Right lobe of liver (tissue), 6 donors: Measurements from ENCODE around the gene KCNJ12. TPM values are rescaled to one million over a fixed set of nuclear protein-coding genes. Genes with fewer than 3 reads are reported as not detected.

ENCODE experiments used
- ATAC-seq, 4 donors: fragments of 200-7000 bp; cut with Tn5 transposase; one replicate each; pipeline ENCODE4 v1.9.1; 2020; ENCODE audit warnings: mild to moderate bottlenecking in 4 of 4, moderate library complexity in 4 of 4
- DNase-seq, 3 donors: peaks; one replicate each; pipeline ENCODE4 v3.0.0-alpha.2; 2020
- H3K27ac ChIP-seq, 3 donors: fragments of 200-600 bp; one replicate each; pipeline ENCODE4 v1.8.0; 2022
- H3K27me3 ChIP-seq, 2 donors: fragments of 200-600 bp; one replicate each; pipeline ENCODE4 v1.8.0; 2022
- H3K36me3 ChIP-seq, 4 donors: fragments of 200-600 bp; sonication (generic) in 1 of 4; one replicate each; pipeline versions ENCODE4 v1.5.1 to v1.8.0; 2017 to 2022; ENCODE audit warnings: control low read depth in 1 of 4
- H3K4me1 ChIP-seq, 4 donors: fragments of 200-600 bp; sonication (generic) in 1 of 4; one replicate each; pipeline versions ENCODE4 v1.5.1 to v1.8.0; 2017 to 2022; ENCODE audit warnings: control low read depth in 1 of 4
- H3K4me3 ChIP-seq, 3 donors: fragments of 200-600 bp; one replicate each; pipeline ENCODE4 v1.8.0; 2022
- H3K9me3 ChIP-seq, 4 donors: fragments of 200-600 bp; sonication (generic) in 1 of 4; one replicate each; pipeline versions ENCODE4 v1.5.1 to v1.8.0; 2017 to 2022; ENCODE audit warnings: control low read depth in 1 of 4
- POLR2A ChIP-seq: fragments of 450-650 bp; IDR thresholded peaks from one replicate; pipeline ENCODE4 v1.6.1; 2017; ENCODE audit warnings: antibody characterized with exemption, mild to moderate bottlenecking
- WGBS: methylation state at CpG from one replicate; pipeline ENCODE4 v1.1.6; 2018; ENCODE audit warnings: low coverage, low lambda C conversion rate; ENCODE audit not compliant: insufficient coverage; ENCODE audit errors: missing lambda C conversion rate; 5-methylcytosine and 5-hydroxymethylcytosine counted together
- intact Hi-C, 2 donors: fragments of 100-400 bp; cut with DNase I; formaldehyde crosslinking; loops; one replicate each; pipeline versions ENCODE4 v1.11.2 to v1.14.1; 2022
- total RNA-seq, 6 experiments: library from RNA; depleted of rRNA in 2 of 6; stranded (reverse); fragments of >200 nt in 2 of 6; fragmentation: NEBNext Ultra II Directional in 3 of 6; extraction: Animal tissue kit (Norgen Biotek cat#: 25700) in 3 of 6; gene quantifications; one replicate each; pipeline versions ENCODE4 v1.1.0 to v1.2.4, GENCODE V29; 2016 to 2023
- TF ChIP-seq, protein P1 (sequence below), 4 donors: fragments of 200-600 bp in 3 of 4; fragments of 450-650 bp in 1 of 4; IDR thresholded peaks; one replicate each; pipeline versions ENCODE4 v1.5.1 to v1.8.0; 2016 to 2022; ENCODE audit warnings: antibody characterized with exemption in 4 of 4, mild to moderate bottlenecking in 2 of 4
- donor health status: DM: no; HTN: yes; CAD: no.
- donor health status: DM: no; HTN: no; CAD: no.
- donor health status: DM: no; HTN: no; CAD: no.
- donor health status: DM: no; HTN: yes; CAD: no.
- donor health status: DM: no; HTN: yes; CAD: no.

Gene KCNJ12
- total RNA-seq, 6 experiments from 2014 or later = 0.07 to 2.2 (median 0.23) TPM

DNA sequence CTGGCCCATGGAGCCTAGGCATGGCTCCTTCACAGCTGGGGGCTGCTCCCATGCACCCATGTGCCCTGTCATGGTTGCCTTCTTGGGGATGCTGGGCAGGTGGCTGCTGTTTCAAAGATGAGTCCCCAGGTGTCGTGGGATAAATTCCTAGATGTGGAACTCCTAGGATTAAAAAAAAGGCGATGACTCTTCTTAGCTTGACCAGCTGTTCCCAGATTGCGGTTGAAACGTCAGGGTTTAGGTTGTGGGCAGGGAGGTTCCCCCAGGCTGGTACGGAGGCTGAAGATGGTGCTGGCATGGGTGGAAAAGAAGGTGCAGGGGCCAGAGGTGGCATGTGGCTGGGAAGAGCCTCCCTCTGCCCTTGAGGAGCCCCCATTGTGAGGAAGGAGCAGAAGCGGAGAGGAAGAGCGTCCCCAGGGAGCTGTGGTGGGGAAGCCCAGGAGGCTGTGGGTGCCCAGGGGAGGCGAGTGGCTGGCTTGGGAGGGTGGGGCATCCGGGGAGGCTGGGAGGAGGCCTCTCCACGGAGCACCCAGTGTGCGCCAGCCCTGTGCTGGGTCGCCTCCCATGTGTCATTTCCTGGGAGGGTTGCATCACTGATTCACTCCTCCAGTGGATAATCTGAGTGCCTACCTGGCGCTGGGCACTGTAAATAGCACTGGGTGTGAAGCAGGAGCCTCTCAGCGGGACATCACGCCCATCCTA lies 7.5 kb upstream of the KCNJ12 start:
- no peak overlapping the region for H3K27ac ChIP-seq
- intact Hi-C loops = no loop called here
- no peaks in the 10 kb centered on the region for H3K36me3 ChIP-seq
- no peaks in the 10 kb centered on the region for H3K4me1 ChIP-seq
- DNase-seq = no peak
- 77% methylated on average over 6 of the region's 15 CpGs for WGBS
- H3K27me3 ChIP-seq = no peaks in the 10 kb centered on the region
- TF ChIP-seq POLR2A = no peak
- TF ChIP-seq, protein P1, sequence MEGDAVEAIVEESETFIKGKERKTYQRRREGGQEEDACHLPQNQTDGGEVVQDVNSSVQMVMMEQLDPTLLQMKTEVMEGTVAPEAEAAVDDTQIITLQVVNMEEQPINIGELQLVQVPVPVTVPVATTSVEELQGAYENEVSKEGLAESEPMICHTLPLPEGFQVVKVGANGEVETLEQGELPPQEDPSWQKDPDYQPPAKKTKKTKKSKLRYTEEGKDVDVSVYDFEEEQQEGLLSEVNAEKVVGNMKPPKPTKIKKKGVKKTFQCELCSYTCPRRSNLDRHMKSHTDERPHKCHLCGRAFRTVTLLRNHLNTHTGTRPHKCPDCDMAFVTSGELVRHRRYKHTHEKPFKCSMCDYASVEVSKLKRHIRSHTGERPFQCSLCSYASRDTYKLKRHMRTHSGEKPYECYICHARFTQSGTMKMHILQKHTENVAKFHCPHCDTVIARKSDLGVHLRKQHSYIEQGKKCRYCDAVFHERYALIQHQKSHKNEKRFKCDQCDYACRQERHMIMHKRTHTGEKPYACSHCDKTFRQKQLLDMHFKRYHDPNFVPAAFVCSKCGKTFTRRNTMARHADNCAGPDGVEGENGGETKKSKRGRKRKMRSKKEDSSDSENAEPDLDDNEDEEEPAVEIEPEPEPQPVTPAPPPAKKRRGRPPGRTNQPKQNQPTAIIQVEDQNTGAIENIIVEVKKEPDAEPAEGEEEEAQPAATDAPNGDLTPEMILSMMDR (IDR thresholded peaks at IDR 0.05) = no peak
- no peaks in the 10 kb centered on the region for H3K9me3 ChIP-seq
- no peak for ATAC-seq
- H3K4me3 ChIP-seq = no peak overlapping the region

DNA sequence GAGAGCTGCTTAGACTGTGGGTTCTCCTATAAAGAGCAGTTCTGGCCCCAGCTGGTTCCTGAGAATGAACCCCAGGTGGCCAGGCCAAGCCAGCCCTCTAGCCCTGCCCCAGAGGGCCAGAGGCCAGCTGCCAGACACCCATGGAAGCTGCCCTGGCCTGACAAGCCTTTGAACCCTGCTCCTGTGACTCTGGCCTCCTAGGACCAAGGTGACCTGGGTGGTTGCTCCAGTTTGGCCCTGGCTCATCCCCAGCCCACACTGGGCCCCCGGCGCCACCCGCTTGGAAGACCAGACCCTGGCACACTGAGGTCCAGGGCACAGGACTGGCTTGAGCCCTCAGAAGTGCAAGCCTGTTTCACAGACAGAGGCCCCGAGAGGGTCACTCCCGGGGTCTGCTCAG lies 6.8 kb upstream of the KCNJ12 start:
- ATAC-seq (peak in 1 of 4 donors; percentile 31), DNase-seq (peak in 1 of 3 donors; percentile 83)
- no peak overlapping the region for H3K27ac ChIP-seq
- no peaks in the 10 kb centered on the region for H3K4me1 ChIP-seq
- intact Hi-C loops = no loop called here
- WGBS = no CpG with 5 or more reads among the region's 5 CpGs
- no peaks in the 10 kb centered on the region for H3K36me3 ChIP-seq
- no peaks in the 10 kb centered on the region for H3K27me3 ChIP-seq
- TF ChIP-seq, protein P1 (IDR thresholded peaks at IDR 0.05) = no peak
- TF ChIP-seq POLR2A = no peak
- no peak overlapping the region for H3K4me3 ChIP-seq
- no peaks in the 10 kb centered on the region for H3K9me3 ChIP-seq

DNA sequence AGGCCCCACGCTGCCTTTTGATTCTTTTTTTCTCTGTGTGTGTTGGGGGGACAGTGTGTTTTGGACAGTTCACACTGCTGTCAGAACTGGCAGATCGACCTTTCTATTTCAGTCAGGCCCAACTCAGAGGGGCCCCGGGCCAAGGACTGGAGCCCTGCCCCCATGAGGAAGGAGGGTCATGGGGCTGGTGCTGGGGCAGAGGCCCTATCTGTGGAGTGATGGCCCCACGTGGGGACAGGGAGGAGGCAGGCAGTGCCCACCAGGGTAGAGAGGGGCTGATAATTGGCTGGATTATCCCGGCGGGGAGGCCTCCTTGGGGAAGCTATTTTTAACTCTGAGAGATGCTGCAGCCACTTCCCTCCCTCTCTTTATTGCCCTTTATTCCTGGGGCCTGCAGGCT lies 5.7 kb upstream of the KCNJ12 start:
- H3K4me1 ChIP-seq = no peaks in the 10 kb centered on the region
- no peak overlapping the region for H3K27ac ChIP-seq
- 12% methylated on average over 6 of the region's 6 CpGs for WGBS
- no peaks in the 10 kb centered on the region for H3K27me3 ChIP-seq
- H3K4me3 ChIP-seq = no peak overlapping the region
- TF ChIP-seq, protein P1 (IDR thresholded peaks at IDR 0.05) = no peak
- no peak for TF ChIP-seq POLR2A
- H3K9me3 ChIP-seq = no peaks in the 10 kb centered on the region
- peak in 1 of 3 donors; percentile 73 for DNase-seq
- ATAC-seq = no peak
- H3K36me3 ChIP-seq = no peaks in the 10 kb centered on the region
- intact Hi-C loops = no loop called here

DNA sequence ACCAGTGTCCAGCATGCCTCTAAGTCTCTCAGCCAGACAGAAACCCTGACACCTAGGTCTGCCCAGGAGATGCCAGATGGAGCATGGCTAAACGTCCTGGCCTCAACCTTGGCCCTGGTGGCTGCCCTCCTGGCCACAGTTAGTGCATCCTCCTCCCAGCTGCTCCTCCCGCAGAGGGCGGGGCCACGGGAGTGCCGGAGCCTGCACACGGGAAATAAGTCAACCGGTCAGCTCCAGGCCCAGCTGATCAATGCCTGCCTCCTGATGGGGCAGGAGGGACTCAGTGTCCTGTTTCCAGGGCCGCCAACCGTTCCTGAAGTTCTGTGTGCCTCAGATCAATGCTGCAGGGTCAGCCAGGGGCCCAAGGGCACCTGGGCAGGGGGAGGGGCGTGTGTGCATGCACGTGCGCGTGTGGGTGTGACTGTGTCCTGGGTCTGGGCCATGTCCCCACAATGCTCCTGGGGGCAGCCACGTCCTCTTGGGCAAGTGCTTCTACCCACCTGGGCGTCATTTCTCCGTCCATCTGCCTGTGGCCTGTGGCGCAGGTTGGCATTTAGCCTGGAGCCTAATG lies 4.6 kb upstream of the KCNJ12 start:
- no peaks in the 10 kb centered on the region for H3K4me1 ChIP-seq
- no peak for TF ChIP-seq POLR2A
- TF ChIP-seq, protein P1 (IDR thresholded peaks at IDR 0.05) = no peak
- no peak overlapping the region for H3K27ac ChIP-seq
- H3K9me3 ChIP-seq = no peaks in the 10 kb centered on the region
- no CpG with 5 or more reads among the region's 17 CpGs for WGBS
- no peak overlapping the region for H3K4me3 ChIP-seq
- H3K27me3 ChIP-seq = no peaks in the 10 kb centered on the region
- DNase-seq (peak; percentile 46 to 90 (median 73)), ATAC-seq (peak; percentile 28 to 77 (median 59))
- intact Hi-C loops = no loop called here
- H3K36me3 ChIP-seq = no peaks in the 10 kb centered on the region
